GM12891 (cell line): ENCODE results near the gene NUBP2.

Source experiments
- POLR2A ChIP-seq: IDR thresholded peaks from 2 replicates; pipeline ENCODE4 v1.6.1; 2011; ENCODE audit warnings: low read depth, low read length, control low read depth
- TAF1 ChIP-seq: IDR thresholded peaks from 2 replicates; pipeline ENCODE4 v1.6.1; 2011; ENCODE audit warnings: low read depth, low read length, control low read depth

GRCh38 chr16:1779741-1780676 lies 2.8 kb upstream of the NUBP2 start:
- TF ChIP-seq TAF1 (no peak), POLR2A (no peak)
